ENCODE measurements around the gene ROBO1. TPM values are rescaled to one million over a fixed set of nuclear protein-coding genes. Genes with fewer than 3 reads are reported as not detected.

Gene ROBO1
- total RNA-seq, 1 donor: 69.8 TPM

- Histone ChIP-seq H3K4me3 (ENCODE audit: insufficient read depth, low read length) (peak overlapping the region; percentile 2), H3K79me2 (ENCODE audit: insufficient read depth, low read length) (no peaks in the 10 kb centered on the region), H3K36me3 (ENCODE audit: insufficient read depth, low read length) (no peaks in the 10 kb centered on the region), H3K4me2 (ENCODE audit: insufficient read depth, low read length) (peak overlapping the region; percentile 71), H3K4me1 (ENCODE audit: insufficient read depth, low read length) (peaks cover 17% of the 10 kb centered on the region), H2AFZ (ENCODE audit: low read length) (peak overlapping the region; percentile 2), H4K20me1 (ENCODE audit: insufficient read depth, low read length) (no peaks in the 10 kb centered on the region), H3K27ac (ENCODE audit: low read depth, low read length) (peak overlapping the region; percentile 90), H3K9me3 (ENCODE audit: low read depth, low read length) (no peaks in the 10 kb centered on the region), H3K27me3 (ENCODE audit: insufficient read depth, low read length) (no peaks in the 10 kb centered on the region)
- no peak for TF ChIP-seq CTCF (IDR thresholded peaks at IDR 0.05; ENCODE audit: extremely low read depth, low read depth, low read length)
- DNase-seq (ENCODE audit: insufficient read length, low spot score, missing footprints): no peak
Measured at GRCh38 chr3:79139395-79140068, 628.3 kb downstream of the ROBO1 start.

- Histone ChIP-seq H3K79me2 (ENCODE audit: insufficient read depth, low read length) (no peaks in the 10 kb centered on the region), H3K27me3 (ENCODE audit: insufficient read depth, low read length) (peaks cover 9% of the 10 kb centered on the region), H3K4me1 (ENCODE audit: insufficient read depth, low read length) (no peaks in the 10 kb centered on the region), H3K36me3 (ENCODE audit: insufficient read depth, low read length) (no peaks in the 10 kb centered on the region), H3K9me3 (ENCODE audit: low read depth, low read length) (no peaks in the 10 kb centered on the region), H3K27ac (ENCODE audit: low read depth, low read length) (no peak overlapping the region), H2AFZ (ENCODE audit: low read length) (peak overlapping the region; percentile 2), H3K4me2 (ENCODE audit: insufficient read depth, low read length) (peak overlapping the region; percentile 28), H4K20me1 (ENCODE audit: insufficient read depth, low read length) (no peaks in the 10 kb centered on the region), H3K4me3 (ENCODE audit: insufficient read depth, low read length) (no peak overlapping the region)
- no peak for TF ChIP-seq CTCF (IDR thresholded peaks at IDR 0.05; ENCODE audit: extremely low read depth, low read depth, low read length)
- DNase-seq (ENCODE audit: insufficient read length, low spot score, missing footprints): no peak
Measured at GRCh38 chr3:79125313-79125984, 642.3 kb downstream of the ROBO1 start.

GRCh38 chr3:79115458-79115857, 652.3 kb downstream of the ROBO1 start:
- no peak for TF ChIP-seq CTCF (IDR thresholded peaks at IDR 0.05; ENCODE audit: extremely low read depth, low read depth, low read length)
- Histone ChIP-seq H2AFZ (ENCODE audit: low read length) (no peak overlapping the region), H3K79me2 (ENCODE audit: insufficient read depth, low read length) (no peaks in the 10 kb centered on the region), H3K4me2 (ENCODE audit: insufficient read depth, low read length) (no peak overlapping the region), H3K27me3 (ENCODE audit: insufficient read depth, low read length) (no peaks in the 10 kb centered on the region), H3K4me3 (ENCODE audit: insufficient read depth, low read length) (no peak overlapping the region), H4K20me1 (ENCODE audit: insufficient read depth, low read length) (no peaks in the 10 kb centered on the region), H3K9me3 (ENCODE audit: low read depth, low read length) (no peaks in the 10 kb centered on the region), H3K36me3 (ENCODE audit: insufficient read depth, low read length) (no peaks in the 10 kb centered on the region), H3K4me1 (ENCODE audit: insufficient read depth, low read length) (no peaks in the 10 kb centered on the region), H3K27ac (ENCODE audit: low read depth, low read length) (no peak overlapping the region)
- no peak for DNase-seq (ENCODE audit: insufficient read length, low spot score, missing footprints)

- no peak overlapping the region for H3K27ac ChIP-seq (ENCODE audit: low read depth, low read length)
- no peaks in the 10 kb centered on the region for H3K79me2 ChIP-seq (ENCODE audit: insufficient read depth, low read length)
- H2AFZ ChIP-seq (ENCODE audit: low read length): no peak overlapping the region
- H3K4me1 ChIP-seq (ENCODE audit: insufficient read depth, low read length): no peaks in the 10 kb centered on the region
- TF ChIP-seq CTCF (IDR thresholded peaks at IDR 0.05; ENCODE audit: extremely low read depth, low read depth, low read length): no peak
- H3K36me3 ChIP-seq (ENCODE audit: insufficient read depth, low read length): no peaks in the 10 kb centered on the region
- no peaks in the 10 kb centered on the region for H3K9me3 ChIP-seq (ENCODE audit: low read depth, low read length)
- DNase-seq (ENCODE audit: insufficient read length, low spot score, missing footprints): no peak
- no peak overlapping the region for H3K4me3 ChIP-seq (ENCODE audit: insufficient read depth, low read length)
- H4K20me1 ChIP-seq (ENCODE audit: insufficient read depth, low read length): no peaks in the 10 kb centered on the region
- H3K4me2 ChIP-seq (ENCODE audit: insufficient read depth, low read length): no peak overlapping the region
- no peaks in the 10 kb centered on the region for H3K27me3 ChIP-seq (ENCODE audit: insufficient read depth, low read length)
Measured at GRCh38 chr3:79113876-79114275, 653.9 kb downstream of the ROBO1 start.
